ENCODE data around the gene PSORS1C1.

PSORS1C1 gene

DNA sequence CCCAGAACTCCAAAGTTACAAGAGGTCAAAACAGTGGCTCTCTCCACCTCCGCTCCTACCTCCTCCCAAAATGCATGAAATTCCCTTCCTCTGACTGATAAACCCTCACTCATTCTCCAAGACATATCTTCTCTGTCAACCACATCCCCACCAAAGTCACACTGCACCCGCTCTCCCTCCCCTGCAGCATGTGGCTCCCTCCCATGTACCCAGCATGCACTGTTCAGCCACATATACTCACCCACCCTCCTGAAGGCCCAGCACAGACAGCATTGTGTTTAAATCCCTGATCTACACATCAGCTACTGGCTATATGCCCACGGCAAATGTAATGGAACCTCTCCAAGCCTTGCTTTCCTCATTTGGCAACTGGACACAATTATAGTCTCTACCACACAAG is 61.4 kb downstream of the PSORS1C1 start:
- no peaks in the 10 kb centered on the region for H3K79me2 ChIP-seq (ENCODE audit: control insufficient read depth, low read length)
- H3K9me2 ChIP-seq (replicated peaks; ENCODE audit: control insufficient read depth, low read length): no peaks in the 10 kb centered on the region
- H3K4me1 ChIP-seq (ENCODE audit: control insufficient read depth, low read length): peaks cover 8% of the 10 kb centered on the region
- H3K36me3 ChIP-seq (ENCODE audit: control insufficient read depth, low read length): no peaks in the 10 kb centered on the region
- H3F3A ChIP-seq (ENCODE audit: control insufficient read depth, insufficient read depth): no peaks in the 10 kb centered on the region
- no peaks in the 10 kb centered on the region for H3K27me3 ChIP-seq (ENCODE audit: control insufficient read depth, low read length)
- no peak for TF ChIP-seq EZH2phosphoT487 (IDR thresholded peaks at IDR 0.05; ENCODE audit: borderline replicate concordance, low read length)
- TF ChIP-seq, protein P1, sequence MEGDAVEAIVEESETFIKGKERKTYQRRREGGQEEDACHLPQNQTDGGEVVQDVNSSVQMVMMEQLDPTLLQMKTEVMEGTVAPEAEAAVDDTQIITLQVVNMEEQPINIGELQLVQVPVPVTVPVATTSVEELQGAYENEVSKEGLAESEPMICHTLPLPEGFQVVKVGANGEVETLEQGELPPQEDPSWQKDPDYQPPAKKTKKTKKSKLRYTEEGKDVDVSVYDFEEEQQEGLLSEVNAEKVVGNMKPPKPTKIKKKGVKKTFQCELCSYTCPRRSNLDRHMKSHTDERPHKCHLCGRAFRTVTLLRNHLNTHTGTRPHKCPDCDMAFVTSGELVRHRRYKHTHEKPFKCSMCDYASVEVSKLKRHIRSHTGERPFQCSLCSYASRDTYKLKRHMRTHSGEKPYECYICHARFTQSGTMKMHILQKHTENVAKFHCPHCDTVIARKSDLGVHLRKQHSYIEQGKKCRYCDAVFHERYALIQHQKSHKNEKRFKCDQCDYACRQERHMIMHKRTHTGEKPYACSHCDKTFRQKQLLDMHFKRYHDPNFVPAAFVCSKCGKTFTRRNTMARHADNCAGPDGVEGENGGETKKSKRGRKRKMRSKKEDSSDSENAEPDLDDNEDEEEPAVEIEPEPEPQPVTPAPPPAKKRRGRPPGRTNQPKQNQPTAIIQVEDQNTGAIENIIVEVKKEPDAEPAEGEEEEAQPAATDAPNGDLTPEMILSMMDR (IDR thresholded peaks at IDR 0.05; ENCODE audit: low read depth, low read length, poor library complexity, severe bottlenecking): no peak
- no peaks in the 10 kb centered on the region for H3K9me3 ChIP-seq (ENCODE audit: control insufficient read depth, insufficient read depth, low read length)
- no peaks in the 10 kb centered on the region for H4K20me1 ChIP-seq (ENCODE audit: control insufficient read depth, insufficient read depth, low read depth, low read length)
- H3K4me3 ChIP-seq (ENCODE audit: low read length): no peak overlapping the region
- H3K27ac ChIP-seq (ENCODE audit: low read depth, low read length): no peak overlapping the region
- H3K4me2 ChIP-seq (ENCODE audit: low read length): no peak overlapping the region

DNA sequence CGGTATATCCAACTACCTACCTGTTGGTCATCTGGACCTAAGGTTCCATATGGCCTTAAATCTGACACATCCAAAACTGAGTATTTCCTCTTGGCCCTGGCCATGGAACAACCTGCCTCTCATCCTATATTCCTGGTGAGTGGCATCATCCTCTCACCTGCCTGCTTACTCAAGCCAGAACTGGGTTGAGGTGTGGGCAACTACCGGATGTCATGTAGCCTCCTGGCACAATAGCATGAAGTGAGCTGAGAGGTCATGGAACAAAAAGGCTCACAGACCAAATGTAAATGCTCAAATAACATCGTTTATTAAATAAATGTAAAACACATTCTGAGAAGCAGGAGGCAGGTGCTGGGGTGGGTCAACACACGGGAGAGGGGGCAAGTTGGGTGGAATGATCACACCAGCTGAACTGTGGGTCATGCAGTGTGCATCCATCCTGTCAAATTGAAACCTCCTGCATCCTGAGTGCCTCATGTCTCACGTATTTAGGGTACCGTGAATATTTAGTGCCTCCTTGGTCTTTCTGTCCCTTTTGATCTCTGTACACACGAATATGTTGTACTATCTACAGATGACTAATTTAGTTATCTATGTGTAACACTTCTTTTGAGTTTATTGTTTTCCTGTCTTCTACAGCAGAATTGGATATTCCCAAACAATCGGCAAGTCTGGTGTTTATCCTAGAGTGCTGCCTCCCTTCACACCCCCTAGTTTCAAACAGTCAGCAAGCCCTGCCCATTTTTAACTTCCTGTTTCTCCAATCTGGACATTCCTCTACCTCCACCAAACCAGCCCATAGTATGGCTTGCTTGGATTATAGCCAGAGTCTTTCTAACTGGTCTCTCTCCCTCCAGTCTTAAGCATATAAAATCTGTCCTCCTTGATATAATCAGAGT is 63.8 kb downstream of the PSORS1C1 start:
- Histone ChIP-seq H3K4me1 (ENCODE audit: control insufficient read depth, low read length) (peaks cover 8% of the 10 kb centered on the region), H3K79me2 (ENCODE audit: control insufficient read depth, low read length) (no peaks in the 10 kb centered on the region), H3K27me3 (ENCODE audit: control insufficient read depth, low read length) (no peaks in the 10 kb centered on the region), H3K36me3 (ENCODE audit: control insufficient read depth, low read length) (no peaks in the 10 kb centered on the region), H3F3A (ENCODE audit: control insufficient read depth, insufficient read depth) (no peaks in the 10 kb centered on the region), H4K20me1 (ENCODE audit: control insufficient read depth, insufficient read depth, low read depth, low read length) (no peaks in the 10 kb centered on the region), H3K9me3 (ENCODE audit: control insufficient read depth, insufficient read depth, low read length) (no peaks in the 10 kb centered on the region), H3K4me2 (ENCODE audit: low read length) (no peak overlapping the region), H3K9me2 (replicated peaks; ENCODE audit: control insufficient read depth, low read length) (no peaks in the 10 kb centered on the region), H3K4me3 (ENCODE audit: low read length) (no peak overlapping the region), H3K27ac (ENCODE audit: low read depth, low read length) (no peak overlapping the region)
- TF ChIP-seq, protein P1 (IDR thresholded peaks at IDR 0.05; ENCODE audit: low read depth, low read length, poor library complexity, severe bottlenecking): no peak
- TF ChIP-seq EZH2phosphoT487 (IDR thresholded peaks at IDR 0.05; ENCODE audit: borderline replicate concordance, low read length): no peak

DNA sequence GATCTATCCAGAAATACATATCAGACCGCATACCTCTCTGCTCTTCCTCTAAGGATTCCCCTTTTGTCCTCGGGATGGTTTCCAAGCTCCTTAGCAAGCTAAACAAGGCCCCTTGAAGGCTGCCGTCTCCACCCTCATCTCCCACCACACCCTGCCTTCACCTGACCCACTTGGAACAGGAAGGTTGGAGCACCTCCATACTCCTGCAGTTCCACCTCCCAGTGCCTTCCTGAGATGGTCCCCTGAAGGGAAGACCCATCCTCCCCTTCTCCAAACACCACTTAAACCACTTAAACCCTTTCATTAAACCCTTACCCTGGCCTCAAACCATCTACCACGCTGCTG is 64.4 kb downstream of the PSORS1C1 start:
- no peak overlapping the region for H3K4me3 ChIP-seq (ENCODE audit: low read length)
- no peak overlapping the region for H3K27ac ChIP-seq (ENCODE audit: low read depth, low read length)
- no peaks in the 10 kb centered on the region for H3K27me3 ChIP-seq (ENCODE audit: control insufficient read depth, low read length)
- H3F3A ChIP-seq (ENCODE audit: control insufficient read depth, insufficient read depth): no peaks in the 10 kb centered on the region
- H3K4me1 ChIP-seq (ENCODE audit: control insufficient read depth, low read length): peaks cover 8% of the 10 kb centered on the region
- no peak overlapping the region for H3K4me2 ChIP-seq (ENCODE audit: low read length)
- no peaks in the 10 kb centered on the region for H3K9me2 ChIP-seq (replicated peaks; ENCODE audit: control insufficient read depth, low read length)
- H3K79me2 ChIP-seq (ENCODE audit: control insufficient read depth, low read length): no peaks in the 10 kb centered on the region
- no peaks in the 10 kb centered on the region for H3K9me3 ChIP-seq (ENCODE audit: control insufficient read depth, insufficient read depth, low read length)
- H4K20me1 ChIP-seq (ENCODE audit: control insufficient read depth, insufficient read depth, low read depth, low read length): no peaks in the 10 kb centered on the region
- no peaks in the 10 kb centered on the region for H3K36me3 ChIP-seq (ENCODE audit: control insufficient read depth, low read length)
- TF ChIP-seq EZH2phosphoT487 (IDR thresholded peaks at IDR 0.05; ENCODE audit: borderline replicate concordance, low read length): no peak
- TF ChIP-seq, protein P1 (IDR thresholded peaks at IDR 0.05; ENCODE audit: low read depth, low read length, poor library complexity, severe bottlenecking): no peak
